T-cell (primary cell): Measurements from ENCODE around the gene SCIN. TPM values are rescaled to one million over a fixed set of nuclear protein-coding genes. Genes with fewer than 3 reads are reported as not detected.

Source experiments
- ATAC-seq, 4 experiments: fragments of 200-7000 bp in 3 of 4; fragments of 150-1000 bp in 1 of 4; cut with Tn5 transposase; replicated peaks in 1 of 4; 1 replicate in 3 of 4; 2 replicates in 1 of 4; pipeline ENCODE4 v1.10.0; 2021; ENCODE audit warnings: moderate library complexity in 3 of 4, mild to moderate bottlenecking in 2 of 4, moderate number of reproducible peaks in 1 of 4
- CTCF ChIA-PET, 2 donors: fragments of 300-600 bp; sonication (Branson Sonifier 250); formaldehyde crosslinking; loops; one replicate each; lab custom pipeline; 2022; ENCODE audit warnings: antibody characterized with exemption in 2 of 2; lab: Charles Lee
- POLR2A ChIA-PET, 2 donors: fragments of 300-600 bp; sonication (Branson Sonifier 250); formaldehyde crosslinking; loops; one replicate each; lab custom pipeline; 2022; ENCODE audit warnings: antibody characterized with exemption in 2 of 2; lab: Charles Lee
- DNase-seq, 35 experiments: peaks; one replicate each; pipeline versions ENCODE4 v3.0.0 to v3.0.0-alpha.2; 2013 to 2023
- H3K27ac ChIP-seq: one replicate; pipeline ENCODE4 v1.5.1; 2013; ENCODE audit warnings: low read length
- H3K27me3 ChIP-seq, 2 experiments: replicated peaks in 1 of 2; 1 replicate in 1 of 2; 2 replicates in 1 of 2; pipeline versions ENCODE4 v1.6.1 to v1.7.0; 2013; ENCODE audit warnings: low read length in 1 of 2, mixed read lengths in 1 of 2; ENCODE audit not compliant: control insufficient read depth in 2 of 2, insufficient read depth in 2 of 2; ENCODE audit errors: extremely low read depth in 1 of 2
- H3K36me3 ChIP-seq, 2 donors: 1 replicate in 1 of 2; 2 replicates in 1 of 2; pipeline versions ENCODE4 v1.6.1 to v1.7.0; 2013; ENCODE audit warnings: low read length in 1 of 2; ENCODE audit not compliant: control insufficient read depth in 2 of 2, insufficient read depth in 1 of 2; ENCODE audit errors: extremely low read depth in 1 of 2
- H3K4me1 ChIP-seq, 2 experiments: 1 replicate in 1 of 2; 2 replicates in 1 of 2; pipeline versions ENCODE4 v1.6.1 to v1.7.0; 2013; ENCODE audit warnings: low read length in 2 of 2, mixed read lengths in 1 of 2; ENCODE audit not compliant: insufficient read depth in 2 of 2, control insufficient read depth in 1 of 2; ENCODE audit errors: extremely low read depth in 1 of 2
- H3K4me3 ChIP-seq, 2 donors: 1 replicate in 1 of 2; 2 replicates in 1 of 2; pipeline versions ENCODE4 v1.5.1 to v1.7.0; 2013; ENCODE audit warnings: mild to moderate bottlenecking in 2 of 2, low read length in 1 of 2, moderate library complexity in 1 of 2; ENCODE audit not compliant: control insufficient read depth in 1 of 2; ENCODE audit errors: extremely low read depth in 1 of 2
- H3K9me3 ChIP-seq: 2 replicates; pipeline ENCODE4 v1.7.0; 2013
- H3K27ac Mint-ChIP-seq, 2 donors: one replicate each; pipeline ENCODE4 v1.8.0; 2020 to 2021; ENCODE audit warnings: mild to moderate bottlenecking in 2 of 2, mixed read lengths in 2 of 2
- H3K27me3 Mint-ChIP-seq, 2 donors: one replicate each; pipeline ENCODE4 v1.8.0; 2021 to 2022; ENCODE audit warnings: mixed read lengths in 2 of 2
- H3K36me3 Mint-ChIP-seq: one replicate; pipeline ENCODE4 v1.8.0; 2021; ENCODE audit warnings: mixed read lengths
- H3K4me1 Mint-ChIP-seq, 3 donors: one replicate each; pipeline ENCODE4 v1.8.0; 2020 to 2022; ENCODE audit warnings: mixed read lengths in 3 of 3, mild to moderate bottlenecking in 1 of 3
- H3K4me3 Mint-ChIP-seq, 3 donors: one replicate each; pipeline ENCODE4 v1.8.0; 2020 to 2022; ENCODE audit warnings: mild to moderate bottlenecking in 3 of 3, mixed read lengths in 3 of 3, moderate library complexity in 3 of 3
- H3K9me3 Mint-ChIP-seq, 3 donors: one replicate each; pipeline ENCODE4 v1.8.0; 2020 to 2022; ENCODE audit warnings: mixed read lengths in 3 of 3
- WGBS: methylation state at CpG from one replicate; pipeline ENCODE4 v1.1.5; 2013; ENCODE audit warnings: missing lambda C conversion rate; ENCODE audit not compliant: insufficient coverage; 5-methylcytosine and 5-hydroxymethylcytosine counted together
- total RNA-seq, 35 experiments: library from RNA in 6 of 35; stranded (reverse) in 6 of 35; fragments of 120-200 nt in 1 of 35; gene quantifications; one replicate each; pipeline versions ENCODE4 v1.2.1 to v1.2.4 and lab custom pipeline; 2013 to 2026

Gene SCIN
- total RNA-seq, 5 donors from 2014 or later (not counting 1 experiment from before 2014, with no cell fraction given), result 0.05 to 0.57 (median 0.14) TPM; not detected in 1

DNA sequence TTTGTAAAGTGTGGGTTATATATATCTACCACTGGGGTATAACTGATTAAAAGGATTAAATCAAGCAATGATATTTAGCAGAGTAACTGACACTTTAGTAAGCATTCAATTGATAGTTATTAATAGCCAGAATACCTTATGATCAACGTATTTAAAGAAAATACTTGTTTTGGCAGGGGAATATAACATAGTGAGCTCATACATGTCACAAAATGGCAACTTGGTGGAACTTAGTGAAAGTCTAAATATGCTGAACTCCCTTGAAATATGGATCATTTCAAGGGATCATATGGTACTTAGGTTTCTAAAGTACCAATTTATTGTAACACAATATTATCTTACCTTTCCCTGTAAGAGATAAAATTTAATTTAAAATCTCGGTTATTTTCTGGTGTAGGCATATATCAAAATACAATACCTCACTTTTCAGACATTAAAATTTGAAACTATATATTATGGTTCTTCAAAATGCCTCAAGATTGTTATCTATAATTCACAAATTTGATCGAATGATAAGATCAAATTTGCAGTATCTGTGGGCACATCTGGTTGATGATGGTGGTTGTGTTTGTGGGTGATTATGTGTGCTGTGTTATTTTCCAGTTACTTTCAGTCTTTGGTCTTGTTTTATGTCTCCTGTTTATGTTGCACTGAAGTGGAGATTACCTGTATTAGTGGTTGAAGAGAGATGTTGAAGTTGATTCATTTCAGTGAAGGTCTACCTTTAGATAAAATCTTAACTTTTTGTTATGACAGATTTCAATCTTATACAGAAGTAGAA lies 122.1 kb downstream of the SCIN start:
- Histone ChIP-seq H3K4me1 (peaks cover 0 to 3% of the 10 kb centered on the region in 2 experiments), H3K9me3 (no peaks in the 10 kb centered on the region), H3K36me3 (no peaks in the 10 kb centered on the region), H3K27me3 (no peaks in the 10 kb centered on the region), H3K27ac (no peak overlapping the region), H3K4me3 (no peak overlapping the region)
- POLR2A ChIA-PET, result interaction anchor here in 1 of 2 donors (0.6 kb wide), 1 partner anchor 37 kb away, joined by 3 read pairs; no protein-coding TSS in a partner anchor
- no peaks in the 10 kb centered on the region for H3K27me3 Mint-ChIP-seq
- CTCF ChIA-PET, result no interaction called here
- peaks cover 24 to 55% (median 26%) of the 10 kb centered on the region in 3 donors for H3K4me1 Mint-ChIP-seq
- peaks cover 3% of the 10 kb centered on the region for H3K36me3 Mint-ChIP-seq
- no peaks in the 10 kb centered on the region for H3K9me3 Mint-ChIP-seq
- DNase-seq (no peak), ATAC-seq (no peak)
- no peak overlapping the region for H3K4me3 Mint-ChIP-seq
- H3K27ac Mint-ChIP-seq, result peak overlapping the region in 1 of 2 donors; percentile 17
- no CpG with 5 or more reads among the region's 3 CpGs for WGBS

DNA sequence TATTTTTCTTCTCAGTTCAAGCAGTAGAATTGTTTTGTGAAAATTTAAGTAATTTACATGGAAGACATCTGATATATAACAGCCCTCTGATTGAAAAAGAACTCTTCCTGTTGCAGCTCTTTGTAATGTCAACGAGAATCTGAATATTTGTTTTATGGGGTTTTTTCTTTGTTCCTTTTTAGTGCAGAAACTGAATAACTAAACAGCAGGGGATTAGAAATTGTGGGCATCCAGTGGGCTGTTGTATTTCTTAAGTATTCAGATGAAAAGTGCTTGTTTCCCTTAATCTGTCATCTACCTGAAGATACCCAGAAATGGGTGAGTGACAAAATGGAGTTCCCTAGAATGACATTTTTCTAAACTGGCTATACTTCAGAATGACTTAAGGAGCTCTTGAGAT lies 124.3 kb downstream of the SCIN start:
- Histone ChIP-seq H3K9me3 (no peaks in the 10 kb centered on the region), H3K4me1 (no peaks in the 10 kb centered on the region), H3K36me3 (no peaks in the 10 kb centered on the region), H3K4me3 (no peak overlapping the region), H3K27ac (no peak overlapping the region), H3K27me3 (no peaks in the 10 kb centered on the region)
- Mint-ChIP-seq H3K9me3 (no peaks in the 10 kb centered on the region), H3K36me3 (no peaks in the 10 kb centered on the region), H3K27me3 (no peaks in the 10 kb centered on the region), H3K27ac (no peak overlapping the region), H3K4me3 (no peak overlapping the region), H3K4me1 (peaks cover 3 to 33% (median 8%) of the 10 kb centered on the region in 3 donors)
- POLR2A ChIA-PET, result no interaction called here
- WGBS, result no CpG with 5 or more reads among the region's 1 CpG
- CTCF ChIA-PET, result no interaction called here
- DNase-seq, result no peak
- ATAC-seq, result no peak

DNA sequence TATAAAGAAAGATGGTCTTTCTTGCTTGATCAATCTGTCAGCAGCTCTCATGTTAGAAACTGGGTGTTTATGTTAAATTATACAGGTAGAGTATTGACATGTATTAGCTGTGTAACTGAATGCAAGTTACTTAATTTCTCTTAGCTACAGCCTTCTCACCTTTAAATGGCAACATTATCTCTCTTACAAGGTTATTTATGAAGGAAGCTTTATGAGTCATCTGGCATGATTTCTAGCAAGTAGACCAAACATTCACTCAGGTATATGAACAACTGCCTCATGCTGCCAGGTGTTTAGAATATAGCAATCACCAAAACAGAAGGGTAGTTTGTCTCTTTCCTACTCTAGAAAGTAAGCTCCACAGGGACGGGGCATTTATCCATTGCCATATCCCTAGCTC lies 125.4 kb downstream of the SCIN start:
- Mint-ChIP-seq H3K9me3 (no peaks in the 10 kb centered on the region), H3K27ac (no peak overlapping the region), H3K27me3 (no peaks in the 10 kb centered on the region), H3K4me3 (no peak overlapping the region), H3K36me3 (no peaks in the 10 kb centered on the region), H3K4me1 (peaks cover 0 to 25% (median 6%) of the 10 kb centered on the region in 3 donors)
- ChIA-PET CTCF (interaction anchor here (0.6 to 2.1 kb wide), 2 partner anchors 9 to 1702 kb away, joined by 3 to 9 read pairs; partner anchors contain the start of gene ARL4A (in 1 of the 2)), POLR2A (interaction anchor here in 1 of 2 donors (1.8 kb wide), 1 partner anchor 9 kb away, joined by 6 read pairs; the partner anchor contains the start of gene ARL4A)
- ATAC-seq (no peak), DNase-seq (no peak)
- Histone ChIP-seq H3K27ac (no peak overlapping the region), H3K27me3 (no peaks in the 10 kb centered on the region), H3K4me1 (no peaks in the 10 kb centered on the region), H3K9me3 (no peaks in the 10 kb centered on the region), H3K4me3 (no peak overlapping the region), H3K36me3 (no peaks in the 10 kb centered on the region)
- WGBS, result no CpG with 5 or more reads among the region's 1 CpG

DNA sequence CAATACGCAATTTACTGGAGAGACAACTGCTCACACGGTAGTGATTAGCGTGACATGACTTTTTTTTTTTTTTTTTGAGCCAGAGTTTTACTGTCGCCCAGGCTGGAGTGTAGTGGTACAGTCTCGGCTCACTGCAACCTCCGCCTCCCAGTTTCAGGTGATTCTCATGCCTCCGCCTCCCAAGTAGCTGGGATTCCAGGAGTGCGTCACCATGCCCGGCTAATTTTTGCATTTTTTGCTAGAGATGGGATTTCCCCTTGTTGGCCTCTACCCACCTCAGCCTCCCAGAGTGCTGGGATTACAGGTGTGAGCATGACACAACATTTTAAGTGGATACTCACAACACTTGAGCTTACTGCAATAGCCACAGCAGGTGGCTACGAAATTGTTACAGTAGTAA lies 128.8 kb downstream of the SCIN start:
- ChIA-PET POLR2A (interaction anchor here in 1 of 2 donors (1.4 kb wide), 1 partner anchor 9 kb away, joined by 5 read pairs; no protein-coding TSS in a partner anchor), CTCF (interaction anchor here in 1 of 2 donors (0.7 kb wide), 1 partner anchor 23 kb away, joined by 5 read pairs; no protein-coding TSS in a partner anchor)
- Mint-ChIP-seq H3K9me3 (peaks cover 0 to 8% (median 6%) of the 10 kb centered on the region in 3 donors), H3K27ac (no peak overlapping the region), H3K27me3 (no peaks in the 10 kb centered on the region), H3K4me3 (no peak overlapping the region), H3K36me3 (peaks cover 8% of the 10 kb centered on the region), H3K4me1 (peaks cover 0 to 12% (median 0%) of the 10 kb centered on the region in 3 donors)
- no peak for DNase-seq
- Histone ChIP-seq H3K27me3 (no peaks in the 10 kb centered on the region), H3K36me3 (no peaks in the 10 kb centered on the region), H3K4me3 (no peak overlapping the region), H3K4me1 (no peaks in the 10 kb centered on the region), H3K27ac (no peak overlapping the region), H3K9me3 (no peaks in the 10 kb centered on the region)
- 85% methylated on average over 4 of the region's 10 CpGs for WGBS
- no peak for ATAC-seq

DNA sequence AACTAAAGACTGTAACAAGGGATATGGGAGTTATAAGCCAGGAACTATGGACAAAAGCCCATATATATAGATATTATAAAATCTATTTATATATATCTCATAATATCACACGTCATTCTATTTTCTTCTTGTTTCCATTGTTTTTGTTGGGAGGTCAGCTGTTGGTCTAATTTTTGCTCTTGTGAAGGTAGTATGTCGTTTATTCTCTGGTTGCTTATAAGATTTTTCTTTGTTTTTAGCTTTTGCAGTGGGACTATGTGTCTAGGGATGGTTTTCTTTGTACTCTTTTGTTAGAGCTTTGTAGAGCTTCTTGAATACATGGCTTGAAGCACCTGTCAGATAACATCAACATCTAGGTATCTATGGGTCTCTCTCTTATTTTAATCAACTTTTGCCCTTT lies 130.9 kb downstream of the SCIN start:
- CTCF ChIA-PET, result no interaction called here
- no peak overlapping the region for H3K4me3 Mint-ChIP-seq
- Histone ChIP-seq H3K9me3 (no peaks in the 10 kb centered on the region), H3K4me1 (no peaks in the 10 kb centered on the region), H3K27ac (no peak overlapping the region), H3K36me3 (no peaks in the 10 kb centered on the region), H3K4me3 (no peak overlapping the region), H3K27me3 (no peaks in the 10 kb centered on the region)
- POLR2A ChIA-PET, result interaction anchor here in 1 of 2 donors (1.5 kb wide), 1 partner anchor 13 kb away, joined by 5 read pairs; no protein-coding TSS in a partner anchor
- WGBS, result 60% methylated on average over 1 of the region's 2 CpGs
- DNase-seq (no peak), ATAC-seq (no peak)
- peaks cover 12% of the 10 kb centered on the region for H3K36me3 Mint-ChIP-seq
- H3K27ac Mint-ChIP-seq, result no peak overlapping the region
- H3K27me3 Mint-ChIP-seq, result no peaks in the 10 kb centered on the region
- peaks cover 0 to 3% (median 0%) of the 10 kb centered on the region in 3 donors for H3K4me1 Mint-ChIP-seq
- peaks cover 0 to 8% (median 6%) of the 10 kb centered on the region in 3 donors for H3K9me3 Mint-ChIP-seq

DNA sequence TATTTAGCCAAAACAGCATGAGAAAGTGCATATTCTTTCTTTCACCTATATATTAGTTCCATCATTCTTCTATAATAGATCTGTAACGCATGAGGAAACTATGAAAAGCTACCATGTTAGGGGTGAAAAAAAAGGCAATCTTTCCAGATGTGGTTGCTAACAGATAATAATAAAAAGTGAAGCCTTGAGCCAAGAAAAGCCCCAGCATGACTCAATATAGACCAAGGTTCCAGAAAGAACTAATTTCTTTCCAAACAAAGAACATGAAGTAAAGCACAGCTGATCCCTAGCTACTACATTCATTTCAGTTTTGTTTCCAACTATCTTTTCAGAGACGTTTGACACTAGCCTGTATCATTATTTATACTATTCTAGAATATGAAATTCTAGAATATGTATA lies 133.4 kb downstream of the SCIN start:
- no peaks in the 10 kb centered on the region for H3K36me3 ChIP-seq
- DNase-seq, result no peak
- CTCF ChIA-PET, result interaction anchor here in 1 of 2 donors (0.6 to 0.7 kb wide), 2 partner anchors 24 to 79 kb away, joined by 3 to 5 read pairs; no protein-coding TSS in a partner anchor
- H3K4me1 ChIP-seq, result no peaks in the 10 kb centered on the region
- peaks cover 0 to 8% (median 6%) of the 10 kb centered on the region in 3 donors for H3K9me3 Mint-ChIP-seq
- no peak for ATAC-seq
- H3K9me3 ChIP-seq, result no peaks in the 10 kb centered on the region
- no peak overlapping the region for H3K4me3 Mint-ChIP-seq
- H3K4me3 ChIP-seq, result no peak overlapping the region
- H3K27me3 Mint-ChIP-seq, result no peaks in the 10 kb centered on the region
- WGBS, result no CpG with 5 or more reads among the region's 2 CpGs
- POLR2A ChIA-PET, result no interaction called here
- H3K27ac Mint-ChIP-seq, result no peak overlapping the region
- no peak overlapping the region for H3K27ac ChIP-seq
- H3K4me1 Mint-ChIP-seq, result no peaks in the 10 kb centered on the region
- H3K36me3 Mint-ChIP-seq, result peaks cover 13% of the 10 kb centered on the region
- no peaks in the 10 kb centered on the region for H3K27me3 ChIP-seq
